Hepatic stellate cell (primary cell): ENCODE measurements around the gene KBTBD2.
"Not testable (repeated sequence)": the region's sequence is repeated elsewhere in the genome, so short reads cannot be mapped to it uniquely, and the experiment has no call there.

Source experiments
- DNase-seq: peaks from one replicate; pipeline ENCODE4 v3.0.0; 2011; ENCODE audit warnings: low spot score

KBTBD2 gene

GRCh38 chr7:32891043-32891799, at the start of gene KBTBD2:
TSS of gene KBTBD2 (minus strand) at chr7:32891760. CDS start at chr7:32879604, 12,156 bp downstream.
- DNase-seq: peak; percentile 27

- no peak for DNase-seq
These were observed 49.6 kb upstream of the KBTBD2 start for GRCh38 chr7:32941181-32941580.

GRCh38 chr7:32937344-32938174, 46.0 kb upstream of the KBTBD2 start:
- no peak for DNase-seq

- no peak for DNase-seq
These were observed 45.1 kb upstream of the KBTBD2 start for GRCh38 chr7:32936689-32937088.

GRCh38 chr7:32935558-32935957, 44.0 kb upstream of the KBTBD2 start:
- DNase-seq: no peak

GRCh38 chr7:32930378-32930777, 38.8 kb upstream of the KBTBD2 start:
- DNase-seq: no peak

- DNase-seq: no peak
These were observed 38.0 kb upstream of the KBTBD2 start for GRCh38 chr7:32929430-32930143.

GRCh38 chr7:32928785-32929298, 37.3 kb upstream of the KBTBD2 start:
- no peak for DNase-seq

- DNase-seq: no peak
These were observed 30.3 kb upstream of the KBTBD2 start for GRCh38 chr7:32921896-32922295.

- DNase-seq: not testable (repeated sequence)
These were observed 25.4 kb upstream of the KBTBD2 start for GRCh38 chr7:32916994-32917393.

- DNase-seq: no peak
These were observed 24.4 kb upstream of the KBTBD2 start for GRCh38 chr7:32916006-32916405.

- no peak for DNase-seq
These were observed 23.5 kb upstream of the KBTBD2 start for GRCh38 chr7:32915041-32915536.

- no peak for DNase-seq
These were observed 22.6 kb upstream of the KBTBD2 start for GRCh38 chr7:32914184-32914583.

- DNase-seq: no peak
These were observed 18.6 kb upstream of the KBTBD2 start for GRCh38 chr7:32910195-32910594.

GRCh38 chr7:32905175-32905662, 13.7 kb upstream of the KBTBD2 start:
- peak; percentile 31 for DNase-seq

GRCh38 chr7:32901629-32902028, 10.1 kb upstream of the KBTBD2 start:
- no peak for DNase-seq

GRCh38 chr7:32900433-32900995, 9.0 kb upstream of the KBTBD2 start:
- no peak for DNase-seq

GRCh38 chr7:32897376-32897775, 5.8 kb upstream of the KBTBD2 start:
- DNase-seq: not testable (repeated sequence)

GRCh38 chr7:32896564-32897347, 5.2 kb upstream of the KBTBD2 start:
- DNase-seq: no peak

GRCh38 chr7:32894171-32894570, 2.6 kb upstream of the KBTBD2 start:
- no peak for DNase-seq

- no peak for DNase-seq
These were observed 2.2 kb upstream of the KBTBD2 start for GRCh38 chr7:32893722-32894121.
